HG03520 (cell line): ENCODE results near the gene OMA1.

Source experiments
- ATAC-seq: cut with Tn5 transposase; IDR thresholded peaks from one replicate; pipeline ENCODE4 v1.9.1; 2021; ENCODE audit warnings: mild to moderate bottlenecking, moderate library complexity; ENCODE audit not compliant: unreplicated experiment

The OMA1 gene

GRCh38 chr1:58465825-58466629 lies 80.5 kb downstream of the OMA1 start:
- ATAC-seq: no peak

- no peak for ATAC-seq
Observed at GRCh38 chr1:58465176-58465575, 81.3 kb downstream of the OMA1 start.

- no peak for ATAC-seq
Observed at GRCh38 chr1:58460469-58460868, 86.1 kb downstream of the OMA1 start.

- no peak for ATAC-seq
Observed at GRCh38 chr1:58459911-58460310, 86.6 kb downstream of the OMA1 start.

GRCh38 chr1:58457023-58457635 lies 89.4 kb downstream of the OMA1 start:
- no peak for ATAC-seq

GRCh38 chr1:58456470-58456869 lies 90.1 kb downstream of the OMA1 start:
- ATAC-seq: no peak

- ATAC-seq: no peak
Observed at GRCh38 chr1:58454807-58455206, 91.7 kb downstream of the OMA1 start.

- no peak for ATAC-seq
Observed at GRCh38 chr1:58454385-58454784, 92.1 kb downstream of the OMA1 start.

GRCh38 chr1:58451560-58452191 lies 94.8 kb downstream of the OMA1 start:
- no peak for ATAC-seq

GRCh38 chr1:58447886-58448285 lies 98.6 kb downstream of the OMA1 start:
- ATAC-seq: no peak

- ATAC-seq: no peak
Observed at GRCh38 chr1:58447042-58447441, 99.5 kb downstream of the OMA1 start.

GRCh38 chr1:58446368-58446767 lies 100.2 kb downstream of the OMA1 start:
- no peak for ATAC-seq

- ATAC-seq: no peak
Observed at GRCh38 chr1:58443986-58444868, 102.3 kb downstream of the OMA1 start.

- ATAC-seq: no peak
Observed at GRCh38 chr1:58442114-58442513, 104.4 kb downstream of the OMA1 start.

- no peak for ATAC-seq
Observed at GRCh38 chr1:58441699-58442098, 104.8 kb downstream of the OMA1 start.

GRCh38 chr1:58440696-58441095 lies 105.8 kb downstream of the OMA1 start:
- ATAC-seq: no peak

GRCh38 chr1:58439946-58440345 lies 106.6 kb downstream of the OMA1 start:
- no peak for ATAC-seq

- no peak for ATAC-seq
Observed at GRCh38 chr1:58438468-58438867, 108.1 kb downstream of the OMA1 start.

GRCh38 chr1:58437623-58438022 lies 108.9 kb downstream of the OMA1 start:
- no peak for ATAC-seq

- no peak for ATAC-seq
Observed at GRCh38 chr1:58436615-58437297, 109.8 kb downstream of the OMA1 start.

- no peak for ATAC-seq
Observed at GRCh38 chr1:58435376-58435775, 111.2 kb downstream of the OMA1 start.
